T follicular helper cell (primary cell): ENCODE results near the gene TTC32.
"Not testable (repeated sequence)": the region's sequence is repeated elsewhere in the genome, so short reads cannot be mapped to it uniquely, and the experiment has no call there.

Experiments used
- DNase-seq: peaks from one replicate; pipeline ENCODE4 v3.0.0-alpha.2; 2020; ENCODE audit warnings: low read depth

TTC32 gene

GRCh38 chr2:19899985-19900930 is 1.5 kb downstream of the TTC32 start:
- DNase-seq = no peak

DNA sequence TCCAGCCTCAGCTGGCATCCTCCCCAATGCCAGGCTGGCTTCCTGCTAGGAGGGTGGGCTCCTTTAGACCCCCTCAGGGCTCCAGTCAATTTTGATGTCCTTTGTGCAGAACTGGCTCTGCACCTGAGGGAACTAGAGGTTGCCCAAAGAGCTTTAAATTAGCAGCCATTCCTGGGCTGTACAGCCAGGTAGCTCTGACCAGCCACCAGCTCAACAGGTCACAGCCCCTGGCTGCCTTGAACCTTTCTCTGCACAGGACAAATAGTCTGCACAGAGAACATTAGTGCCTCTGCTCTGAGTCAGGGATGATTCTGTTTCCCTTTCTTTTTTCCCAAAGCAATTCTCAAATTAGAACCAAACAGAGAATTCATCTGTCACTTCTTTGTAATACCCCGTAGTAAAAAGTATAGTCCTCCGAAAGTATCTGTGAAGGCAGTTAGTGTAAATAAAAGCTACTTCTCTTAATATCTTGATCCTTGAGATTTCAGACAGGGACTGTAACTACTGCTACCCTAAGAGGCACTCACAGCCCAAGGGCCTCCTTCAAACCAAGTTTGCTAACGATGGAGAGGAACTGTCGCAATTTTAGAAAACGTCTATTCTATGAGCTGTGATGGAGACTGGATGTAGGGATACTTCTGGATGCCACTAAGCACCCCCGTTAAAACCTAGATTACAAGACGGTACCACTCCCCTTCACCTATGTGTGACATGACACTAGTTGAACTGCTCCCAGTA is 3.0 kb downstream of the TTC32 start:
- no peak for DNase-seq

DNA sequence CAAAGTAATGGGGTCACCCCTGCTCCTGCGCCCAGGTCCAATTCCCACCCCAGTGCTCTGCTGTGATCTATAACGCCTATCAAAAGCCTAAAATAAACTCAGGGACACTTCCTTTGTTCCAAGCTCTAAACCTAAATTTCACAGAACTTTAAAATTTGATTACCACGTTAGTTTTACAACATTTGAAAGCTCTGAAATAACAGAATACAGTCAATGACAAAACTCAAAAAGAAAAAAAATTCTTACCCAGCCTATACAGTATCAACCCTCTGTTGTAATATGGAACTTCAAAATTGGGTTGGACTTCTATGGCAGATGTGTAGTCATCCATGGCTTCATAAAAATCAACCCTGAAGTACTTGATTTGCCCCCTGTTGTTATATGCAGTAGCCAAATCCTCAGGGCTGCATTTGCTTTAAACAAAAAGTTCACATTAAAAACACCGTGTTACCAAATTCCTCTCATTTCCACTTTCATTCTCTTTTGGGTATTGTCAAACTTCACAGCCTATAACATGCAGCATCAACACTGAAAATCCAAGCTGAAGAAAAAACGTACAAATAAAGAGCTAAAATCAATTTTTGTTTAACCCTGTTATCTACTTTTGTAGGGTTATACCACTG is 4.0 kb downstream of the TTC32 start:
- no peak for DNase-seq

DNA sequence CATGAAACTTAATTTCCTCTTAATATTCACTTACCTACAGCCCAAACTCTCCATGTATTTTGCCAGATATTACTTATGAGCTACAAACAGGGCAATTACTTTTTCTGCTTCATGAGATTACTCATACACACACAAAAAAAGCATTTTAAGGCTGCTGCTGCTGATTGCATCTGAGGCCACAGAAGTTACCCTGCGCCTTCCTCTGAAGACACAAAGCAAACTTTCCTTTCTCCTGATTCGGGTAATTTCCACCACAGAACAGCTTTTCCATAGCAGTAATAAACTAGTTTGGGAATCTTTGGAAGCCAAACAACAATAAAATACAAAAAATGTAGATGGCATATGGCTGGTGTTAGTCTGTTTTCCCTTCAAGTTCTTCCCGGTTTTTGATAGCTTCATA is 6.2 kb downstream of the TTC32 start:
- no peak for DNase-seq

- no peak for DNase-seq
Observed at GRCh38 chr2:19894134-19894792, 7.5 kb downstream of the TTC32 start.

- no peak for DNase-seq
Observed at GRCh38 chr2:19893520-19894133, 8.2 kb downstream of the TTC32 start.

DNA sequence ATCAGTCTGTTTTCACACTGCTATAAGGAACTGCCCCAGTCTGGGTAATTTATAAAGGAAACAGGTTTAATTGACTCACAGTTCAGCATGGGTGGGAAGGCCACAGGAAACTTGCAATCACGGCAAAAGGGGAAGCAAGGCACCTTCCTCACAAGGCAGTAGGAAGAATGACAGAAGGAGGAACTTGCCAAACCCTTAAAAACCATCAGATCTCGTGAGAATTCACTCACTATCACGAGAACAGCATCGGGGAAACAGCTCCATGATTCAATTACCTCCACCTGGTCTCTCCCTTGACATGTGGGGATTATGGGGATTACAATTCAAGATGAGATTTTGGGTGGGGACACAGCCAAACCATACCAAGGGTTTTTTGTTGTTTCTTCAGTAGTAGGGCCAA is 9.8 kb downstream of the TTC32 start:
- not testable (repeated sequence) for DNase-seq

- no peak for DNase-seq
Observed at GRCh38 chr2:19890104-19890503, 11.7 kb downstream of the TTC32 start.

DNA sequence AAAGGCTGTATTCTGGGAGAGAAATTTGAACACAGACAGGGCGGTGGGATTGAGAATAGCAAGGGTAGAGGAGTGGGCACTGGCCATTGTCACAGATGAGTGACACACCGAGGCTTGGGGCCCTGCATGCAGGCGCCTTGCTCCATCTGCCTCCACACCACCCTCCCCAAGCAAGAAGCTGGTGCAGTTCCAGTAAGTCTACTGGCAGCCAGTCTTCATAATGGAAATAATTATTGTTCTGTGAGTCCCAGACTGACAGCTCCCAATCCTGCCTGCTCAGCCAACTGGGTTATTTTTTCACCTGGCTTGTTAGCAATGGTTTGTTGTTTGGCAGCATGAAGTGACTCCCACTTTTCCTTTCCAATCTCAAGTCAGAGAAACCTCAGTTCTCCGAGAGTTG is 13.0 kb downstream of the TTC32 start:
- DNase-seq = no peak

DNA sequence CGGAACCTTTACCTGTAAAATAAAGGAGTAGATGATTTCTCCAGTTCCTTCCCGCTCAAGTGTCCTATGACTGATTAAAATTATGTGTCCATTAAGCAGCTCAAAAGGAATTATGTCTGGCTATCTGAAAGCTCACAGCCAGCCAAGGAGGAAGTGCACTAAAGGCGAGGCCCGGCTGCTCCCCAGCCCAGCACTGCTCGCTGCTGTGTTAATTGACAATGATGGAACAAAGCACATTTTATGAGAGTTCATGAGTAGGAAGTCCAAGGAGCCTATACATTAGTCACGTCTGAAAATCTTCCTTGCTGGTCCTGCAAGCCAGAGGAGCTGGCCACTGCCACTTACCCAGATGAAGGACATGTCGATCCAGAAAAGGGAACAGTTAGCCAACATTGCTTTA is 14.3 kb downstream of the TTC32 start:
- DNase-seq = no peak

DNA sequence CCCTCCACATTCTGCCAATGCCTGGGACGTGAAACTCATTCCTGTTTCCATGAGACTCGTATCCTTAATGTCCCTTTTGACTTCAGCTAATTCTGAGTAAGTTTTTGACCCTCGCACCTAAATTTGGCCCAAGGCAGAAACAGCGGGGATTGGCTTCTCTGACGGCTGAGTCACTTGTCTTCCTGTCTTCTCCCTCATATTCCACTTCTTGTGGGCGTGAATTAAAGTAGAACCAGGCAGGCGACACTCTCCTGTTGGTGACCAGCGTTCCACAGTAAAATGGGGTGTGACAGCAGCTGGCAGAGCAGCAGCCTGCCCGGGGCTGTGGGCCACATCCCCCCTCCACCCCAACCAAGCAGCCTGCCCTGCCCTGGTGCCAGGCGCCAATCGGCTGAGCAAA is 15.5 kb downstream of the TTC32 start:
- DNase-seq = no peak

DNA sequence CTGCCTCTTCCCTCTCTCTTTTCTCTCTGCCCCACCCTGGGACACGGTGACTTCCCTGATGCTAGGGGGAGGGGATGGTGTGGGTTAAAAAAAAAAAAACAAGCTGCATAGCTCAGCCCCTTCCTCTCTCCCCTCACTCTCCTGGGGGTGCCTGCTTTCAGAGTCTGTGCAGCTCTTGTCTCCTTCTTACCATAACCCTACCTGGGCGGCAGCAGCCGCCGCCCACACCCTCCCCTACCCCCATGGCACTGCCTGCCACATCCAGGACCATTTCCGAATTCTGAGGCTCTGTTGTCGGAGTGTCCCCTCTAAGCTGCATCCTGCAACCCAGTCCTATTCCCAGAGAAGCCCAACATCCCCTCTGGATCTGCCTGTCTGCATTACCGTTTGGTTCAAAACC is 16.0 kb downstream of the TTC32 start:
- no peak for DNase-seq

DNA sequence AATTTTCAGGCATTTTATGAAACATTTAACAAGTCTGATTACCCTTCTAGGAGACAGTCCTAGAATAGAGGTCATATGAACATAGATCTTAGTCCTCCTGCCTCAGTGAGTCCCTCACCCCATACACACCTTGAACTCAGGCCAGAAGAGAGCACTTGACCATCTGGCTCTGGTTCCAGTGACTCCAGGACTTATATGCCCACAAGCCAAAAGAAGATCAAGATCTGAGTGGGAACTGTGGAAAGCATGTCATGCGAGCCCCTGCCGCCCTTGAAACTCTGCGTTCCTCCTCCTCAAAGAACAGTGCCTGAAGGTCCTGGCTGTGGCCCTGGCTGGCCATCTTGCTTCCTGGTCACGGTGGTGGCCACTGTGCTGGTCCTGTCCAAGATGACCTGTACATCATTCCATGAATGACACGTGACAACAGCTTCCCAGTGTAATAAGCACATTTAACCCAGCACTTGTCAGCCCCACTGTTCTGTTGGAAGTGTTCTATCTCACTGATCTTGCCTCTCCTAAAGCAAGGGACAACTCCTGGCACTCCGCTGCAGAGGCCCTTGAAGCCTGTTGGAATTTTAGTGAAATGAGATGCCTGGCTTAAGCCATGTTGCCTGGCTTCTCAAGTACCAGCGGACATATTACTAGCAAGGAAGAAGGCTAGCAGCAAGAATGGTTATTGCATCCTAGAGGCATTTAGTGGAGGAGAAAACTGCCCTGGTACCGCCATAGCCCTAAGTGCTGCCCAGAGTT is 17.6 kb downstream of the TTC32 start:
- DNase-seq = no peak

GRCh38 chr2:19883486-19883885 is 18.3 kb downstream of the TTC32 start:
- no peak for DNase-seq

- DNase-seq = no peak
Observed at GRCh38 chr2:19882286-19882685, 19.5 kb downstream of the TTC32 start.

- no peak for DNase-seq
Observed at GRCh38 chr2:19881908-19882265, 19.9 kb downstream of the TTC32 start.

DNA sequence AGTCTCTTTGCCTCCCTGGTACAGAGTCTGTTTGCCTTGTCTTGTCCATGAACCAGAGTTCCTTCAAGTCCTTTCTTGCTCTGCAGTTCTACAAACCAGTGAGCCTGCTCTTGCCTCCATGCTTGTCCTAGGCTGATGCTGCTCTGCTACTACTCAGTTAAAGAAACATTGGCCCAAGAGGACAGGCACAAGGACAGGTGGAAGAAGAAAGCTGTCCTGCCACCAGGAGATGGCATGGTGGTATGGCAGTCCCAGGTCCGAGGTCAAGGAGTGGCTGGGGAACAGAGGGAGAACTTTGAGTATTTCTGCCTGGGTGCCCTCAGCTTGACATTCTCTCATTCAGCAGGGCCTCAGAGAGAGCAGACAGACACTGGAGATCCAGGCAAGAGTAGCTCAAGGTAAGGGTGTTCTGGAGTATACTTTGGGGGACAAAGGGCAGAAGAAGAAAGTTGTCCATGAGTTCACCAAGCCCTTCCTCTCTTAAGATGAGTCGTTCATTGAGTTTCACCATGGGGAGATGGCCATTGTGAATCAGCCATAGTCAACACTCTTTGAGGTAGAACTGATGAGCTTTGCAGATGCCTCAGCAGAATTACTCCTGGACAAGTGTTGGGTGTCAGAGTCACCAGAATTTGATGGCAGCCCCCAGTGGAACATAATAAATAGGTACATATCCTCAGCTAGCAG is 20.4 kb downstream of the TTC32 start:
- DNase-seq = no peak

DNA sequence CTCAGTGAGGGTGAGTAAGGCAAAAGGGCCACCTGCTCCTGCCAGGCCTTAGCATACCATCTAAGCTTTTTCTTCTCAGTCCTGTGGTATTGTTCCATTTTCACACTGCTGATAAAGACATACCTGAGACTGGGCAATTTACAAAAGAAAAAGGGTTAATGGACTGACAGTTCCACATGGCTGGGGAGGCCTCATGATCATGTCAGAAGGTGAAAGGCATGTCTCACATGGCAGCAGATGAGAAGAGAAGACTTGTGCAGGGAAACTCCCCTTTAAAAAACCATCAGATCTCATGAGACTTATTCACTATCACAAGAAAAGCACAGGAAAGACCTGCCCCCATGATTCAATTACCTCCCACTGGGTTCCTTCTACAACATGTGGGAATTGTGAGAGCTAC is 21.6 kb downstream of the TTC32 start:
- not testable (repeated sequence) for DNase-seq

- DNase-seq = no peak
Observed at GRCh38 chr2:19879120-19879519, 22.7 kb downstream of the TTC32 start.

GRCh38 chr2:19878268-19879046 is 23.3 kb downstream of the TTC32 start:
- DNase-seq = no peak
